Stimulated activated CD4-positive, alpha-beta T cell treated with anti-CD3 and anti-CD28 coated beads, Interleukin-1b, Interleukin-23, amount 100 ng/mL, for 1 hour (primary cell): ENCODE data around the gene CHMP6.
"Not testable (repeated sequence)": the region's sequence is repeated elsewhere in the genome, so short reads cannot be mapped to it uniquely, and the experiment has no call there.

Experiments
- DNase-seq, 2 donors: peaks; one replicate each; pipeline ENCODE4 v3.0.0-alpha.2; 2020; ENCODE audit warnings: low read depth in 2 of 2

CHMP6 gene

DNA sequence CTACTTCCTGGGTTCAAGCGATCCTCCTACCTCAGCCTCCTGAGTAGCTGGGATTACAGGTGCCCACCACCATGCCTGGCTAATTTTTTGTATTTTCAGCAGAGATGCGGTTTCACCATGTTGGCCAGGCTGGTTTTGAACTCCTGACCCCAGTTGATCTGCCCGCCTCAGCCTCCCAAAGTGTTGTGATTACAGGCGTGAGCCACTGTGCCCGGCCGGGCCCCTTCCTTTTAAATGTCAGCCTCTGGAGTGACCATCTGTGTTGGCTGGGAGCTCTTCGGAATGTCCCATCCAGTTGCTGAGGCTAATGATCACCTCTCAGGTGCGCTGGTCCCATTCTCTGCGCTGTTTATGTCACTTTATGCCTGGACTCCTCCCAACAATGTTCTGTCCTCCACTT is 38.7 kb downstream of the CHMP6 start:
- not testable (repeated sequence) for DNase-seq

DNA sequence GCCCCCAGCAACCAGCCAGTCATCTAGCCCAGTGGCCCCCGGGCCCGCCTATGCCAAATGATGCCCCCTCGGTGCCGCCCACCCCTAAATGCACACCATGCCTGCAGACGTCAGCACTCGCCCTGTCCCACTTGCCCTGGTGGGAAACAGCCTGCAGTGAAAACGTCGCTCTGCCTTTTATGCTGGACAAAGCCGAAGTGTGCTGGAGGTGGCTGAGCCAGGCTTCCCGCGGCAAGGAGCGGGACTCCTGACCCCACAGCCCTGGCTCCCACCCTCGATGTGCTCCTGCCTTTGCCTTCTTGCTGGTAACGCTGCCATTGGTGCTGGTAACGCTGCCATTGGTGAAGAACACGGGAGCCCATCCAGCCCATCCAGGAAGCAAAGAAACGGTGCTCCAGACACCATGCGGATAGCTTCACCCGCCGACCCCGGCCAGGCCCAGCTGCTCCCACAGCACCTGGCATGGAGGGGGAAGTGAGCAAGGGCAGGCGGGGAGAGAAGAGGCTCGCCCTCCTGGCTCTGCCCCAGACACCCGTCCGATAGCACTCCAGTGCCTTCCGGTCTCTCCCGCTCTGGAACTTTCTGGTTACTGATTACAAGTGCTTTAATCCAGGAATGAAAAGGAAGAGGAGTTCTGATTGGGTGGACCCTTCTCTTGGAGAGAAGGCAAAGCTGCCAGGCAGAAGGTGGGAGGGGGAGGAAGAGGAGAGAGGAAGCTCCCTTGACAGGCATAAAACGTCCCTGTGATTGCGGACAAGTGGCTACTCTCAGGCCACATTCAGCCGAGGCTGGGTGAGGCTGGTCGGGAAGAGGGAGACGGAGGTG is 39.3 kb downstream of the CHMP6 start:
- no peak for DNase-seq

- DNase-seq, result no peak
These were observed 40.2 kb downstream of the CHMP6 start for GRCh38 chr17:81031566-81032550.

- no peak for DNase-seq
These were observed 41.2 kb downstream of the CHMP6 start for GRCh38 chr17:81032641-81033480.

DNA sequence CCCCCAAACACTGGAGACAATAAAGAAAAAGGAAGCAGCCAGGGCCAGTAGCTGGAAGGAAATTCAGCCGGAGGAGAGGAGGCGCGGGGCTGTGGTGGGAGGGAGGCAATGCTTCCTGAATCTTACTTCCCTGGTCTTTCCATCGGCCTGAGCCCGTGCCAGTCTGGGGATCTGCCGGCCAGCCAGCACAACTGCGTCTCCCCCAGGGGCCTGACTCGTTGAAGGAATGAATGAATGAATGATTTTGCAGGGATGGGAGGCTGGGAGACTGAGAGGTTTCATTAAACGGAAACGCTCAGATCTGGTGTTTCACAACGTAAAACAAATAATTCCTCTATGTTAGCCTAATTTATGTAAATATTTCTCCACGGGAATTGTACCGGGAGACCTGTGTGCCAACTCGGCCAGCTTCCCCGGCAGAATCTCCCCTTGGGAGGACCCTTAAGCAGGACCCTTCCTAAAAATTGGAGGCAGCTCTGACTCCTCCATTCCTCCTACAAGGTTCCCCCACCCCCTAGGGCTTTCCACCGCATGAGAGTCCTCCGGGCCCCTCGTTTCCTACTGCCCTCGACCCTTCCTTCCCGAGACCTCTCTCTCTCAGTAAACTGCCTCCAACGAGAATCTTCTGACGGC is 42.0 kb downstream of the CHMP6 start:
- DNase-seq, result no peak

GRCh38 chr17:81034168-81034777 is 42.6 kb downstream of the CHMP6 start:
- no peak for DNase-seq

DNA sequence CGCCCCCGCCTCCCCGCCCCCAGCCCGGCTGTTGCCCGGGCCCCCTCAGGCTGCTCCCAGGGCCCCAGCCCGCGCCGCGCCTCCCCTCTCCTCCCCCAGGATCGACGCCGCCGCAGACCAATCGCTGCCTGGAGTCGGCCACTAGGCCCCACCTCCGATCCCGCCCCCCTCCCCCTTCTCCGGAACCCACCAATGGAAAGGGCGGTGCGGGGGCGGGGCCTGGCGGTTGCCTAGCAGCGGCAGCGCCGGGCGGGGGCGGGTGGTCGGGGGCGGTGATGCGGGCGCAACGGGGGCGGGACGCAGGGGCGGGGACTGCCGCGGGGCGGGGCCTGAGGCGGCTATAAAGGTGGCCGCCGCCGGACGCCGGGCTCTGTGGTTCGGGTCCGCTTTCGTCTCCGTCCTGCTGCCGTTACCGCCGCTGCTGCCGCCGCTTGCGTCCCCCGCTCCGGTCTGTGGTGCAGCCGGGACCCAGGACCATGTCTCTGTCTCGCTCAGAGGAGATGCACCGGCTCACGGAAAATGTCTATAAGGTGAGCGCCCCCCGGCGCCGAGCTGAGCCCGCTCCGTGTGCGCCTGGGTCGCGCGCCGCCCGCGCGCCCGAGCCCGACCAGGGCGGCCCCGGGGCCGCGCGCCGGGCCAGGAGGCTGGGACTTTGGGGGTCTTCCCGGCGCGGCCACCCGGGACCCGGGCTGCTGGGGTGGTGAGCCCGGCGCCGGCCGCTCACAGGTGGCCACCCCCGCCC is 43.3 kb downstream of the CHMP6 start, which contains the start of gene BAIAP2:
BAIAP2 (plus strand) TSS at position 373 of the 742 bp plus-strand sequence; CDS start at position 477, 104 bp downstream.
- DNase-seq, result peak; percentile 98 to 99

DNA sequence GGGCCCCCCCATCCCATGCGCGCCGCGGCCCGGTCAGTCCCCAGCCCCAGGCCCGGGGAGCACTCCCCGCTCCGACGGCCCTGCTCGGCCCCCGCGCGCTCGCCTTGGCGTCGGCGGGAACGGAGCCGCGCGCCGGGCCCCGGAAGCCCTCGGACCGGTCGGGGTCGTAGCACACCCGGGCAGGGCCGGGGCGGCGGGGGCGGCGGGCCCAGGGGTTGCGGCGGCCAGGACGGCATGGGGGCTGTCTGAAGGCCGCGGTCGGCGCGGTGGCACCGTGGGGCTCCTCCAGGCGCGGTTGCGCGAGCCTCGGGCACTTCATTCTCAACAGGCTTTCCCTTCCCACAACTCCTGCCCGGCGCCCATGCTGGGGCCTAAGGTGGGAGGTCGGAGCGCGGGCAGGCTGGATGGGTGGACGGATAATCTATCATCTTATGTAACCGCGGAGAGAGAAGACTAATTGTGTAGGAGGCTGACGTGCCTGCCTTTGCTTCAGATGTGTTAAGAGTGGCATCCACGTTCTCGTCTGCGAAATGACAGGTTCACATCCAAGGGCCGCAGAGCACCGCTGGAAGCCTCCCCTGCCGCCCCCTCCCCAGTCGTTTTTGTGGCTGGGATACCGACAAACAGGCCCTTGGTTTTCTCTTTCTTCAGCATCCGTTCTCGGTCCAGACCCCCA is 44.0 kb downstream of the CHMP6 start:
- DNase-seq, result no peak

GRCh38 chr17:81036197-81036941 is 44.7 kb downstream of the CHMP6 start:
- DNase-seq, result no peak

DNA sequence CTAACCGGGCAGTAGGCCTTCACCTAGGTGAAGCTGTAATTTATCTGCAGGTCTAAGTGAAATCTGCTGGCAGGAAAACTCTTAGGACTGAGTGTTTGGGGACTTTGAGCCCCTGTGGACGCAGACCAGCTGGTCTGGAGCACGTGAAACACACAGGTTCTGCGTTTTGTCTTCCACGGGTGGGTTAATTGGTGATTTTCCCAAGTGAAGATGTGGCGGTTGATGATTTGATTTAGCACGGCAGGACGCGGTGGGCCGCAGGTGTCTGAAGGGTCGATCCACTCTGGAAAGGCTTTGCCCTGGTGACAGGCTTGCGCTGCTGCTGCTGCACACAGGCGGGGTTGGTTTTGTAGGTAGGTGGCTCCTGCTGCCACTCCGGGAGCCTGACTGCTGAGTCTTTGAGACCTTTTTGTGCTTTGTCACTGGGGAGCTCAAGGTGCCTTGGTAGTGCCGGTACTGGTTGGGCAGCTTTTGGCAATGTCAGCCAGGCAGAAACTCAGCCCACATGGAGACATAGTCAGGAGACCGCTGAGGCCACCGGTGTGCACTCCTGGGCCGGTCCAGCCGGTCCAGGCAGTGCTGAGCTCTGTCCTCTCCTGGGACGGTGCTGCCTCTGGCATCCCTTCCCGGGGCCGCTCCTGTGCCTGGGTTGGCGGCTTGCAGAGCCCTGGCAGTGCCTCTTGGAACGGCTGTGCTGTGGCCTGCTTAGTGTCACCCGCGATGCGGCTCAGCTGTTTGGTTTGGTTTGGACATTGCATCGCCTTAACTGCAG is 45.6 kb downstream of the CHMP6 start:
- DNase-seq, result no peak

DNA sequence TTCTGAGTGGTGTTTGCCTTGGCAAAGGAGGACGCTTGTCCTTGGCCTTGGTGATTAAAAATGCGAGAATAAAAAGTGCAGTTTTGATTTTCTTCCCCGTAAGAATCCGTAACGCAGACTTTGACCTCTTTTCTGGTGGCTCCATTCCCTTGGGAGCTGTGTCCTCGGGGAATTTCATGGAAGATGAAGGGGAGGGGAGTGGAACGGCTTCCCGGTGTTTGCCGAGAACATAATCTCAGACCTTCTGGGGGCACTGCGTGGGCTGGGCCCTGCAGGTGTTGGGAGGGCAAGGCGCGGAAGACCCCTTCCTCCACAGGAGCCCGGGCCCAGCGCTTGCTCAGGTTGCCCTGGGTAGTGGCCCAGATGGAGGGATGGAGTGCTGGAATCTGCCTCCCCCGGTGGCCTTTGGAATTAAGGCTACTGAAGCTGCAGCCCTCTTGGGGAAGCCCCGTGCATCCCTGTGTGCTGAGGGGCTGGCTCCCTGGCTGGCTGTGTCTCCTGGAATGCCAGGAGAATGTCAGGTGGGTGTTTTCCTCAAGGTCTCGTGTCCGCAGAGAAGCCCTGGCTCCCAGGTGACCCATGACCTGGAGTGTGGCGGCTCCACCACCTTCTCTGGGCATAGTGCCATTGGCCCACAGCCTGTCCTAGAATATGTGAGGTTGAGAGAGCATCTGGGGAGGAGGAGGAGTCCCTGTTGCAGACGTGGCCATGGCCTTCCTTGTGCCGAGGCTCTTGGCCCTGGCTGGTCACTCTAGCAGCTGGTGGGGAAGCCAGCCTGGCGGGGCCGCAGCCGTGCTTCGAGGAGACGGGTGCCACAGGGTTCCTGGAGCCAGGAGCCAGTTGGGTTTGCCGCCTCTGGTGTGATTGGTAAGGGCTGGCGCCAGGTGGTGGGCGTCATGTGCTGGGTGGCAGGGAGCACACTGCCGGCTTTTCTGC is 46.4 kb downstream of the CHMP6 start:
- no peak for DNase-seq

DNA sequence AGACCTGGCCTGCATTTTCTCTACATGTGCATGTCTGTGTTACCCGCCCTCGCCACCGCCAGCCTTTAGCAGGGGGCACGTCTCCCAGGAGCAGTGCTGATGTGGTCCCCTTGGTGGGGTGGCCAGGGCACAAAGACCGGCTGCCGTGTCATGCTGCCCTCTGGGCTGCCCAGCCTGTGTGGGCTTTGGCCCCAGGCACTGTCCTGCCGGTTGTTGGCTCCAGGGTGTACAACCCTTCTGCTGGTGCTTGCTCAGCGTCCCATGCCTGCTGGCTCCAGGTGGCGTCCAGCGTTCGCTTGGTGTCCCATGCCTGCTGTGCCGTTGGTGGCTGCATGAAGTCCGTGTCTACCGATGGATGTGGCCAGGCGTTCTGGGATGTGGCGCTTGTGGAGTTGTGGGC is 47.5 kb downstream of the CHMP6 start:
- DNase-seq, result no peak

DNA sequence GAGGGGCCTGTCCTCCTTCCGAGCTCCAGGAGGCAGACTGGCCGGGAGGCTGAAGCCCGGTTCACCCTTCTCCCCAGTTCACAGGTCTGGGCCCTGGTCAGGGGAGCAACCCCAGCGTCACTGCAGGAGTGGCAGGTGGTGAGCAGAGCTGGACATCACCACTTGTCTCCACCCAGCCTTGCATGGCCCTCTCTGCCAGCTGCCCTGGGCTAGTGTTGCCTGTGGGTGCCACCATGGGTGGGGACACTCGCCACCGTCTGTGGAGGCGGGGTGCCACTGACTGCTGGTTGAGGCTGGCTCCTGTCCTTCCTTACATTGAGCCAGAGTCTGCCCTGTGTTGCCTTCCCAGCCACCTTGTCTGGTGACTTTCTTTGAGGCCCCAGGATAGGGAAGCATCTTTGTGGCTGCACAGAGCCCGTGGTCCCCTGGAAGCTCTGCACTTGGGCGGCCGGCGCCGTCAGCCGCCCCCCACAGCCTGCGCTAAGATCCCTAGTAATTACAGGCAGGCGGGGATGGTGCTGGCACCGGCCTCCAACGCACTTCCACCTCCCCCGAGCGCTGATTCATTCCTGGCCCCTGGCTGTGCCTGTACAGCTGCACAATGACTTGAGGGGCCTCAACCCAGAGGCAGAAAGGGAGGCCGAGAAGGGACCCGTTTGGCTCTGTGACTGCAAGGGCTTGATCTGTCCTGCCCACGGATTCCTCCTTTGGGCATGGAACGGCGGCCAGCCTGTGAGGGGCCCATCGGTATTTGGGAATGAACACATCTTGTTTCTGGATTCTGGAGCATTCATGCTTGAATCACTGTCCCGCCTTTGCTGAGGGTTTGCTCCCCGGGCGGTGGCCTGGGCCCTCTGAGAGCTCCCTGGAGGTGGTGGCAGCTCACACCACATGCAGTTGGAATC is 48.5 kb downstream of the CHMP6 start:
- DNase-seq, result no peak

- DNase-seq, result no peak
These were observed 49.2 kb downstream of the CHMP6 start for GRCh38 chr17:81040791-81041337.

DNA sequence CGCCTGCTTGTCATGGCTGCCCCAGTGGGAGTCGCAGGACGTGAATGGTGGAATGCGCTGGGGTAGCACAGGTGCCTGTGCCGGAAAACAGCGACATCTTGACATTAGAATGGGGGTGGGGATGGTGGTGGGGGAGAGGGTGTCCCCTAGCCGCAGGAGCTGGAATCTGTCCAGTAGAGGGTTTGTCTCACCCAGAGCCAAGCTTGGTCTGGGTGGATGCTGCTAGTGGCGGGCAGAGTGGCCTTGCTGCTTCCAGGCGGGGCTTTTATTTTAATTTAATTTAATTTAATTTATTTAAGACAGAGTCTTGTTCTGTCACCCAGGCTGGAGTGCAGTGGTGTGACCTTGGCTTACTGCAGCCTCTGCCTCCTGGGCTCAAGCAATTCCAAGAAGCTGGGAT is 51.0 kb downstream of the CHMP6 start:
- DNase-seq, result no peak
